Measurements from ENCODE around the gene ZFYVE9. TPM values are rescaled to one million over a fixed set of nuclear protein-coding genes. Genes with fewer than 3 reads are reported as not detected.

Gene ZFYVE9
- total and polyA plus RNA-seq, 2 of the 13 experiments (the other 11 are each of a cell fraction or from before 2014, with no cell fraction given), result 9.2 to 19.8 TPM

- peak; percentile 19; the same call in 1 of the 2 replicates for TF ChIP-seq THRA (CRISPR knock-in tag; IDR thresholded peaks at IDR 0.05; ENCODE audit: borderline replicate concordance)
- no peak for TF ChIP-seq ZBTB40 (IDR thresholded peaks at IDR 0.05)
- TF ChIP-seq ZBTB40 (CRISPR knock-in tag; IDR thresholded peaks at IDR 0.05), result no peak; the same call in 1 of the 2 replicates
- TF ChIP-seq ZNF367 (CRISPR knock-in tag; IDR thresholded peaks at IDR 0.05; ENCODE audit: borderline replicate concordance), result no peak
- TF ChIP-seq FOXK1 (CRISPR knock-in tag; IDR thresholded peaks at IDR 0.05; ENCODE audit: borderline replicate concordance, low read depth), result peak; percentile 45; the same call in 1 of the 2 replicates
- TF ChIP-seq TEAD3 (CRISPR knock-in tag; optimal IDR thresholded peaks at IDR 0.05; ENCODE audit: borderline replicate concordance), result peak; percentile 43
- no peak for TF ChIP-seq STAG1 (CRISPR knock-in tag; IDR thresholded peaks at IDR 0.05)
- peak; percentile 45; the same call in 1 of the 2 replicates for TF ChIP-seq YEATS4 (CRISPR knock-in tag; IDR thresholded peaks at IDR 0.05; ENCODE audit: borderline replicate concordance)
- TF ChIP-seq PRDM4 (CRISPR knock-in tag; IDR thresholded peaks at IDR 0.05; ENCODE audit: borderline replicate concordance), result no peak
- no peak for TF ChIP-seq PAX8 (CRISPR knock-in tag; IDR thresholded peaks at IDR 0.05; ENCODE audit: borderline replicate concordance)
- 0 out of 2 replicates have a peak, but pooled peaks have one; percentile 51 for TF ChIP-seq IRF2 (CRISPR knock-in tag; IDR thresholded peaks at IDR 0.05)
- TF ChIP-seq MED13 (CRISPR knock-in tag; IDR thresholded peaks at IDR 0.05), result no peak
These were observed 163.7 kb downstream of the ZFYVE9 start (continued) for GRCh38 chr1:52305417-52306226.

Measured in HepG2 (cell line).